GM23338 (cell line): Measurements from ENCODE around the gene SMAD3. TPM values are rescaled to one million over a fixed set of nuclear protein-coding genes. Genes with fewer than 3 reads are reported as not detected.

Experiments
- ATAC-seq: fragments of 200-7000 bp; cut with Tn5 transposase; 3 replicates; pipeline ENCODE4 v1.9.1; 2020
- DNase-seq: peaks from one replicate; pipeline ENCODE4 v3.0.0-alpha.2; 2015; ENCODE audit warnings: low spot score
- H2AFZ ChIP-seq: fragments of 200-600 bp; sonication (generic); 2 replicates; pipeline ENCODE4 v1.8.0; 2016; ENCODE audit warnings: antibody characterized with exemption, mild to moderate bottlenecking, moderate library complexity
- H3F3A ChIP-seq: fragments of 200-600 bp; sonication (generic); replicated peaks from 2 replicates; pipeline ENCODE4 v1.8.0; 2017; ENCODE audit warnings: antibody characterized with exemption, mixed run types, low read depth
- H3K27ac ChIP-seq: fragments of 200-600 bp; sonication (generic); 2 replicates; pipeline ENCODE4 v1.6.1; 2016; ENCODE audit warnings: low read depth
- H3K27me3 ChIP-seq: fragments of 200-600 bp; sonication (generic); 2 replicates; pipeline ENCODE4 v1.8.0; 2016; ENCODE audit warnings: mild to moderate bottlenecking, mixed run types, moderate library complexity; ENCODE audit not compliant: insufficient read depth
- H3K36me3 ChIP-seq: fragments of 200-600 bp; sonication (generic); 2 replicates; pipeline ENCODE4 v1.8.0; 2016; ENCODE audit warnings: mild to moderate bottlenecking; ENCODE audit not compliant: insufficient read depth
- H3K4me1 ChIP-seq: fragments of 200-600 bp; sonication (generic); 2 replicates; pipeline ENCODE4 v1.8.0; 2016; ENCODE audit warnings: mild to moderate bottlenecking, moderate library complexity; ENCODE audit not compliant: insufficient read depth
- H3K4me2 ChIP-seq: fragments of 200-600 bp; sonication (generic); 2 replicates; pipeline ENCODE4 v1.7.1; 2017; ENCODE audit warnings: mixed run types
- H3K4me3 ChIP-seq: fragments of 200-600 bp; sonication (generic); 2 replicates; pipeline ENCODE4 v1.6.1; 2016; ENCODE audit warnings: mixed run types
- H3K79me2 ChIP-seq: fragments of 200-600 bp; sonication (generic); replicated peaks from 2 replicates; pipeline ENCODE4 v1.8.0; 2017; ENCODE audit warnings: mild to moderate bottlenecking; ENCODE audit not compliant: insufficient read depth
- H3K9me2 ChIP-seq: fragments of 200-600 bp; sonication (generic); 2 replicates; pipeline ENCODE4 v1.8.0; 2017; ENCODE audit not compliant: insufficient read depth
- H4K20me1 ChIP-seq: fragments of 200-600 bp; sonication (generic); replicated peaks from 2 replicates; pipeline ENCODE4 v1.8.0; 2017; ENCODE audit warnings: mild to moderate bottlenecking; ENCODE audit not compliant: insufficient read depth
- H3K27ac Mint-ChIP-seq: 2 replicates; pipeline ENCODE4 v1.8.0; 2020; ENCODE audit warnings: inconsistent platforms, mild to moderate bottlenecking, moderate library complexity, mixed read lengths
- H3K27me3 Mint-ChIP-seq: 3 replicates; pipeline ENCODE4 v1.8.0; 2022; ENCODE audit warnings: low read depth, mild to moderate bottlenecking, moderate library complexity, mixed read lengths, inconsistent platforms; ENCODE audit not compliant: insufficient read depth, poor library complexity
- H3K36me3 Mint-ChIP-seq: 3 replicates; pipeline ENCODE4 v1.8.0; 2021; ENCODE audit warnings: low read depth, mild to moderate bottlenecking, inconsistent platforms, moderate library complexity, mixed read lengths
- H3K4me1 Mint-ChIP-seq: 3 replicates; pipeline ENCODE4 v1.8.0; 2020; ENCODE audit warnings: mild to moderate bottlenecking, inconsistent platforms, mixed read lengths
- H3K4me3 Mint-ChIP-seq: 3 replicates; pipeline ENCODE4 v1.8.0; 2021; ENCODE audit warnings: moderate library complexity, mild to moderate bottlenecking, inconsistent platforms, mixed read lengths
- H3K9me3 Mint-ChIP-seq: 3 replicates; pipeline ENCODE4 v1.8.0; 2020; ENCODE audit warnings: moderate library complexity, mild to moderate bottlenecking, inconsistent platforms, mixed read lengths
- CREB1 ChIP-seq: fragments of 250-450 bp; sonication (Bioruptor Pico); IDR thresholded peaks from 2 replicates; pipeline ENCODE4 v1.5.0; 2020; ENCODE audit warnings: low read depth, mild to moderate bottlenecking, moderate library complexity
- CTCF ChIP-seq, 2 experiments: fragments of 200-600 bp in 1 of 2; sonication (generic) in 1 of 2; conservative IDR thresholded peaks; 2 replicates each; pipeline versions ENCODE4 v1.5.1 to v1.6.1; 2016 to 2017; ENCODE audit warnings: antibody characterized with exemption in 2 of 2, low read depth in 2 of 2, mild to moderate bottlenecking in 2 of 2, moderate library complexity in 1 of 2
- ETS1 ChIP-seq: IDR thresholded peaks from 2 replicates; pipeline ENCODE4 v1.6.1; 2016; ENCODE audit warnings: antibody characterized with exemption
- EZH2 ChIP-seq: fragments of 200-600 bp; sonication (generic); IDR thresholded peaks from one replicate; pipeline ENCODE4 v1.8.0; 2017; ENCODE audit warnings: antibody characterized with exemption, mild to moderate bottlenecking, low read depth; ENCODE audit not compliant: unreplicated experiment
- JUNB ChIP-seq: IDR thresholded peaks from one replicate; pipeline ENCODE4 v1.6.1; 2016; ENCODE audit warnings: antibody characterized with exemption; ENCODE audit not compliant: unreplicated experiment
- NANOG ChIP-seq: IDR thresholded peaks from 2 replicates; pipeline ENCODE4 v1.6.1; 2016; ENCODE audit warnings: antibody characterized with exemption, borderline replicate concordance
- POLR2AphosphoS5 ChIP-seq: IDR thresholded peaks from 2 replicates; pipeline ENCODE4 v1.6.1; 2016; ENCODE audit warnings: antibody characterized with exemption, low read depth
- STAT1 ChIP-seq: IDR thresholded peaks from one replicate; pipeline ENCODE4 v1.6.1; 2016; ENCODE audit warnings: antibody characterized with exemption; ENCODE audit not compliant: unreplicated experiment
- ZNF114 ChIP-seq: fragments of 250-450 bp; sonication (Bioruptor Pico); IDR thresholded peaks from 2 replicates; pipeline ENCODE4 v1.5.0; 2020; ENCODE audit warnings: mild to moderate bottlenecking, moderate library complexity
- ZNF331 ChIP-seq: fragments of 250-450 bp; sonication (Bioruptor Pico); IDR thresholded peaks from 2 replicates; pipeline ENCODE4 v1.5.0; 2020; ENCODE audit warnings: low read depth, mild to moderate bottlenecking, moderate library complexity
- polyA plus RNA-seq: library from polyadenylated mRNA; unstranded; fragments of >200 nt; fragmentation: Nextera tagmentation; extraction: Ambion mirVana; gene quantifications from 2 replicates; pipeline ENCODE4 v1.2.1, GENCODE V29; 2016
- total RNA-seq: library from RNA; depleted of rRNA; stranded (reverse); fragments of >200 nt; shearing (Covaris generic); gene quantifications from 2 replicates; pipeline ENCODE4 v1.2.3, GENCODE V29; 2014
- TF ChIP-seq, protein P1 (sequence below): IDR thresholded peaks from one replicate; pipeline ENCODE4 v1.6.1; 2018; ENCODE audit warnings: antibody characterized with exemption; ENCODE audit not compliant: unreplicated experiment

Gene SMAD3
- total and polyA plus RNA-seq, 2 experiments from 2014 or later, result 4.9 to 11.6 TPM

- Mint-ChIP-seq H3K27ac (no peak overlapping the region), H3K4me1 (peaks cover 9% of the 10 kb centered on the region), H3K36me3 (peaks cover 20% of the 10 kb centered on the region; the same call in 2 of the 3 replicates), H3K27me3 (peaks cover 9% of the 10 kb centered on the region), H3K9me3 (peaks cover 24% of the 10 kb centered on the region; the same call in 2 of the 3 replicates), H3K4me3 (no peak overlapping the region)
- Histone ChIP-seq H2AFZ (no peak overlapping the region), H3K27me3 (no peaks in the 10 kb centered on the region), H3F3A (no peaks in the 10 kb centered on the region), H3K79me2 (peaks cover 24% of the 10 kb centered on the region), H3K4me2 (no peak overlapping the region), H3K9me2 (0 out of 2 replicates have a peak, but pooled peaks cover 3% of the 10 kb centered on the region), H3K27ac (no peak overlapping the region), H4K20me1 (no peaks in the 10 kb centered on the region), H3K4me1 (peaks cover 4% of the 10 kb centered on the region; the same call in 1 of the 2 replicates), H3K4me3 (no peak overlapping the region), H3K36me3 (peaks cover 8% of the 10 kb centered on the region)
- TF ChIP-seq ETS1, result no peak
- TF ChIP-seq, protein P1, sequence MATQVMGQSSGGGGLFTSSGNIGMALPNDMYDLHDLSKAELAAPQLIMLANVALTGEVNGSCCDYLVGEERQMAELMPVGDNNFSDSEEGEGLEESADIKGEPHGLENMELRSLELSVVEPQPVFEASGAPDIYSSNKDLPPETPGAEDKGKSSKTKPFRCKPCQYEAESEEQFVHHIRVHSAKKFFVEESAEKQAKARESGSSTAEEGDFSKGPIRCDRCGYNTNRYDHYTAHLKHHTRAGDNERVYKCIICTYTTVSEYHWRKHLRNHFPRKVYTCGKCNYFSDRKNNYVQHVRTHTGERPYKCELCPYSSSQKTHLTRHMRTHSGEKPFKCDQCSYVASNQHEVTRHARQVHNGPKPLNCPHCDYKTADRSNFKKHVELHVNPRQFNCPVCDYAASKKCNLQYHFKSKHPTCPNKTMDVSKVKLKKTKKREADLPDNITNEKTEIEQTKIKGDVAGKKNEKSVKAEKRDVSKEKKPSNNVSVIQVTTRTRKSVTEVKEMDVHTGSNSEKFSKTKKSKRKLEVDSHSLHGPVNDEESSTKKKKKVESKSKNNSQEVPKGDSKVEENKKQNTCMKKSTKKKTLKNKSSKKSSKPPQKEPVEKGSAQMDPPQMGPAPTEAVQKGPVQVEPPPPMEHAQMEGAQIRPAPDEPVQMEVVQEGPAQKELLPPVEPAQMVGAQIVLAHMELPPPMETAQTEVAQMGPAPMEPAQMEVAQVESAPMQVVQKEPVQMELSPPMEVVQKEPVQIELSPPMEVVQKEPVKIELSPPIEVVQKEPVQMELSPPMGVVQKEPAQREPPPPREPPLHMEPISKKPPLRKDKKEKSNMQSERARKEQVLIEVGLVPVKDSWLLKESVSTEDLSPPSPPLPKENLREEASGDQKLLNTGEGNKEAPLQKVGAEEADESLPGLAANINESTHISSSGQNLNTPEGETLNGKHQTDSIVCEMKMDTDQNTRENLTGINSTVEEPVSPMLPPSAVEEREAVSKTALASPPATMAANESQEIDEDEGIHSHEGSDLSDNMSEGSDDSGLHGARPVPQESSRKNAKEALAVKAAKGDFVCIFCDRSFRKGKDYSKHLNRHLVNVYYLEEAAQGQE, result no peak
- TF ChIP-seq STAT1, result no peak
- no peak for TF ChIP-seq POLR2AphosphoS5
- TF ChIP-seq EZH2, result no peak
- TF ChIP-seq JUNB, result no peak
- TF ChIP-seq ZNF114, result no peak
- ATAC-seq, result no peak
- no peak for DNase-seq
These were observed 45.8 kb downstream of the SMAD3 start for GRCh38 chr15:67110958-67111864.

DNA sequence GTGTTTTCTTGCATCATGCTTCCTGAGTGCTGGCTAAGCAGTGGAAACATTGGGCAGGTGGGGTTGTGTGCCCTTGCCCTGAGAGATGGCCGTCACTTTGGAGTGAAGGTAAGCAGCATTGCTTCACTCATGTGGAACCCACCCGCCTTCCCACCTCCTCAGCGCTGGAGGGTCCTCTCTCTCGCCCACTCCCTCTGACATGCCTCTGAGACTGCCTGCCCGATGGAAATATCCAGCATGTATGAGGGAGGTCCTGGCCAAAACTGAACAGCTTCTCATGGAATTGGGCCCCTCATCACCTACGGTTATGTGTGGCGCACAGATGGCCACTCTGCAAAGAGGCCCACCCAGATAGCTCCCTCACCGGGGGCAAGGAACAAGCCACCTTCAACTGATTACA is 48.6 kb downstream of the SMAD3 start:
- Mint-ChIP-seq H3K27me3 (peaks cover 9% of the 10 kb centered on the region), H3K9me3 (peaks cover 24% of the 10 kb centered on the region; the same call in 2 of the 3 replicates), H3K27ac (no peak overlapping the region), H3K4me3 (no peak overlapping the region), H3K36me3 (peaks cover 20% of the 10 kb centered on the region), H3K4me1 (peaks cover 2% of the 10 kb centered on the region; the same call in 2 of the 3 replicates)
- no peak for ATAC-seq
- Histone ChIP-seq H2AFZ (no peak overlapping the region), H3K36me3 (peaks cover 8% of the 10 kb centered on the region), H3K27me3 (no peaks in the 10 kb centered on the region), H3K4me2 (no peak overlapping the region), H3K9me2 (0 out of 2 replicates have a peak, but pooled peaks cover 3% of the 10 kb centered on the region), H3K4me3 (no peak overlapping the region), H3K79me2 (peaks cover 24% of the 10 kb centered on the region), H3K27ac (no peak overlapping the region), H3F3A (no peaks in the 10 kb centered on the region), H4K20me1 (no peaks in the 10 kb centered on the region), H3K4me1 (peaks cover 4% of the 10 kb centered on the region; the same call in 1 of the 2 replicates)
- DNase-seq, result no peak
- TF ChIP-seq ZNF331 (no peak), JUNB (no peak), CTCF (conservative IDR thresholded peaks at IDR 0.05; ENCODE audit: low read depth in 2 of 2) (no peak), POLR2AphosphoS5 (no peak), ETS1 (no peak), STAT1 (no peak), CREB1 (no peak), NANOG (no peak)
- TF ChIP-seq, protein P1, result no peak
